ENCODE data around the gene RAD52.

Gene RAD52

DNA sequence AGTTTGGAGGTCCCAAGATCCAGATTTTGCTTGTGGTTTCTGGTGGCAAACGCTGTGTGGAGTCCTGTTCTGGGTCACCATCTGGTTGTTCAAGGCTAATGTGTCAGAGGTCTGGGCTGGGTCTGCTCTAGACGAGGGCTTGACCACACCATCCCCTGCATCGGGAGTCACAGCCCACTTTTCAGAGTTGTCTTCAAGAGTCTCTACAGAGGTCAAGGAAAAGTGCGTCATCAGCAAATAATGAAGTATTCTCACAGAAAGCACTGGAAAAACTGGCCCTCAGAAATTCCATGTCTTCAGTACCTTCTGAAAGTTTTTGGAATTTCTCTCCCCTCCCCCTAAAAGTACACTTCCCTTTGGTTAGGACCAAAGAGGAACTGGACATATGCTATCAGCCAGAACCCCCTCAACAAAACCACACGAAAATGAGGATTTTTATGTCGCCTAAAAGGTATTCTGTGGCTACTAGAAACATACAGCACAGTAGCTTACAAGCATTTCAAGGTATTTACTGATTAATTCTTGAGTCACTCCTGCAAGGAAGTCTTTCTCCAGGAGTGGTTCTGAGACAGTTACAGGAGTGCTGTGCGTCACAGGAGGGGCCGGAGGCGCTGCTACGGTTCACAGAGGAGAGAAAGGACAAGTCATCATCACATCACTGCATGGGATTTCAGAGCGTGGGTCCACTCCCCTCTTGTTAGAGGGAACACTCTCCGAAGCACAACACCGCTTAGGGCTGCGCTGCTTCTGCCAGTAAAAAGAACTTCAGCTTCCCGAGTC is 35.4 kb downstream of the RAD52 start:
- DNase-seq (ENCODE audit: low spot score): peak; percentile 66

DNA sequence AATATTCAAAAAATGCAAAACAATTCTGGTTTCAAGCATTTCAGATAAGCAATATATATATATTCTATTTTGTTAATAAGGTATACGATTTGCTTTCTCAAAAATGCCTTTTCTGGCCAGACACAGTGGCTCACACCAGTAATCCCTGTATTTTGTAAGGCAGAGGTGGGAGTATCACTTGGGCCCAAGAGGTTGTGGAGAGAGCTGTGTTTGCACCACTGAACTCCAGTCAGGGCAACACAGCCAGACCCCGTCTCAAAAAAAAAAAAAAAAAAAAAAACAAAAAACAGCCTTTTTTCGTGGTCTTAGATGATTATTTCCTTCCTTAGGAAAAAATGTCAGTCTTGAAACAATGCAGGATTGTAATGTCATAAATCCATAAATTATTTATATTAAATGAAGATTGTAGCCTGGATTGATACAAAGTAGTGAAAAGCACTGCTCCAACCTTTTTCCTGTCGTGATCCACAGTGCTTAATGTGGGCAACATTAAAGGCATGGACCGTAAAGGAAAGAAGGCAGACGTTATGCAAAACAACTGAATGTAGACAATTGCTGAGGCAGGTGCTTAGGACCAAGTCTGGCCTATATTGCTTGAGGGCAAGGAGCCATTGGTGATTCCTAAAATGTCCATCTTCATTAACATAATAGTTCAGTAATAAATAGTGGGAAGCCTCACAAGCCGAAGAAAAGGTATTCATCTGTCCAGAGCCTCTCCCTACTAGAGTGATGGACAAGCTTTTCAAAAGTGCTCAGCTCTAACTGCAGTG is 36.8 kb downstream of the RAD52 start:
- DNase-seq (ENCODE audit: low spot score): no peak

DNA sequence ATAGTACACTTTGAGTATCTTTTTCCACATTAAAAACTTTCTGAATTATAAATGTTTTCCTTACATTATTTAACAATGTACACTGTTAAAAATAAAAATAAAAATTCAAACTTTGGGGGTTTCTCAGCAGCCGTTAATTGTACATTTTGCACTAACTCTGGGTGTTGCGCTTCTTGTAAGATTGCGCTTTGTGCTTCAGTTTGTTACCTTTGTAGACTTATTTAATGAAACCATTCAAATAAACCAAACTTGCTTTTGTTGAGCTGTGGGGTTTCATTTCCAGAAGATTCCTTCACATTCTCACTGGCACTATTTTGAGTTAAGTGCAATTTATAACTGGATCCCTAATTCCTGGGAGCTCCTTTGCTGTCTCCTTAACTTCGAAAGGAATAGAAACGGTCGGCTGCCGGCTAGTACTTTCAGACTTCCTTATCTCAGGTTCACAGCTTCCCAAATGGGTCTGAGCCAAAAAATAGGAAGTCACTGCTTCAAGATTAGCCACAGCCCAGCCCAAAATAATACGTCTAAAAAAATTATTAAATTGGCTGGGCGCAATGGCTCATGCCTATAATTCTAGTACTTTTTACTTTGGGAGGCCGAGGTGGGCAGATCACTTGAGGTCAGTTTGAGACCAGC is 38.2 kb downstream of the RAD52 start:
- no peak for DNase-seq (ENCODE audit: low spot score)

DNA sequence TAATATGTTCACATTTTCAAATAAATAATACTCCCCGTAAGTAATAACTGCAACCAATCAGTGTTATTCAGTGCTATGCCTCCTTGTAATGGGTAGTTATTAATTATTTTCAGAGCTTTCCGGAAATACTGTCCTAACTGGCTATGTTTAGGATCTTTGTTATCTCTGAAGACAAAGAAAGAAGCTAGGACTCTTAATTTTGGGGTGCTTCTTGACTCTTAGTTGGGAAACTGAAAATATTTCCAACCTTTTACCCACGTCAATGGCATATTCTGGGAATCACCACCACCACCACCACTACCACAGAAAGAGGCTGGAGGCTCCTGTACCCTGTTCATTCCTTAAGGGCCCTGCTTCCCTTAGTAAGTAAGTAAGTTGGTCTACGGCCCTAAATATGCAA is 39.1 kb downstream of the RAD52 start:
- DNase-seq (ENCODE audit: low spot score): no peak

DNA sequence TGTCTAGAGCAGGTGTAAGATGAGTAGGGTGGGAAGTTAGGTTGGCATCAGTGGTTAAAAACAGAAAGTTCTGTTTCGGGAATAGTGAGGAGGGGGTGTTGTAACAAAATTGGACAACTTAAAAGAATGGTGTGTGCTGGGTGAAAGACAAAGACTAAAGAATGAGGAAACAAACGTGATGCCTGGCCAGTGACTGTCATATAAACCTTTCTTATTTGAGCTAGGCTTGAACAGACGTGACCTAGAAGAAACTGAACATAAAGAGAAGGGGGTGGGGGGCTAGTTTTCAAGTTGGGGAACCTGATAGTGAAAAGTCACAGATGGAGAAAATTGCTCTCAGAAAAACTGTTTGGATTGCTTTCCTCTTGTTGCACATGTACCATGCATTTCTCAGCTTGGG is 39.6 kb downstream of the RAD52 start:
- no peak for DNase-seq (ENCODE audit: low spot score)

DNA sequence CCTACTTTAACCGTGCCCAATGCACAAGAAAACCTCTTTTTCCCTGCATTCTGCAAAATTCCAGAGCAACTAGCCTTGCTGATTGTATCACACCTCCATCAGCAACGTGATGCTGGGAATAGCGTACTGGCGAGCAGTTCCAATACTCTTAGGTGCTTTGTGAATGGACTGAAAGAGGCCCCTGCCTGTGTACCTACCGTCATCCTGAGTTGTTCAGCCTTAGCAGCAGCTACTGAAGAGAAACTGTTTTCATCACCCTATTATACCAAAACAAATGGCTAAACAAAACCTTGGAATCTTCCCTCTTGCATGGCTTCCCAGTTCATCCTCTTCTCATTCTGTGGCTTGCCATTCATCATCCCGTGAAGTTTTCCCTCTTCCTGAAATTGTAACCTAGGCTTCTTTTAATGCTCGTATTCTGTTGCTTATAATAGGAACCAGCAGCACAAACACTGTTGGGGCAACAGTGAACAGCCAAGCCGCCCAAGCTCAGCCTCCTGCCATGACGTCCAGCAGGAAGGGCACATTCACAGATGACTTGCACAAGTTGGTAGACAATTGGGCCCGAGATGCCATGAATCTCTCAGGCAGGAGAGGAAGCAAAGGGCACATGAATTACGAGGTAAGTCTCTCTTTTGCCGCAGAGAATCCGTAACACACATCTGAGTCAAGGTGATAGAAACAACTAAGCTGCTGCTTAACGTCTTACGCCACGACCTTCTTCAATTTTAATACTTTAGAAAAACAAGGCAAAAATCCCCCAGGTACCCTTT is 41.9 kb downstream of the RAD52 start:
- no peak for DNase-seq (ENCODE audit: low spot score)

DNA sequence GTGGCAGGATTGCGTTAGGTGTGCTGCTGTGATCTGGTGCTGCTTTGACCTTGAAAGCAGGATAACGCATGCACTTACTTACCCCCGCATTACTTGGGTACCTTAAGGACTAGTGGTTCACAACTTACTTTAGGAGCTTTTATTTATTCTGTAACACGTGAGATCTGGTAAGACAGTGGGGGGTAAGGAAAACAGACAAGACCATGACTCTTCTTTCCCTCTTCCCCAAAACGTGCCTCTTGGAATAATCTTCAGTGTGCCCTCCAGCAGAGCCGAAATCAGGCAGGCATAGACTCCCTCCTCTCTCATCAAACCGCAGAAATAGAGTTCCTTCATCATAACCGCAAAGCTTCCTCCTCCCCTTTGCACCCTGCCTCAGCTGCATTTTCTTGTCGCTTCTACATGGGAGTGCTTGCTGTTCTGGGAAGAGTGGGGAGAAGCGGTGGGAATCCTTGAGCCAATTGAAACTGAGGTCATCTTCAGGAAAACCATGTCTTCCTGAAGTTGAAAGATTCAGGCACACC is 43.4 kb downstream of the RAD52 start:
- DNase-seq (ENCODE audit: low spot score): no peak

DNA sequence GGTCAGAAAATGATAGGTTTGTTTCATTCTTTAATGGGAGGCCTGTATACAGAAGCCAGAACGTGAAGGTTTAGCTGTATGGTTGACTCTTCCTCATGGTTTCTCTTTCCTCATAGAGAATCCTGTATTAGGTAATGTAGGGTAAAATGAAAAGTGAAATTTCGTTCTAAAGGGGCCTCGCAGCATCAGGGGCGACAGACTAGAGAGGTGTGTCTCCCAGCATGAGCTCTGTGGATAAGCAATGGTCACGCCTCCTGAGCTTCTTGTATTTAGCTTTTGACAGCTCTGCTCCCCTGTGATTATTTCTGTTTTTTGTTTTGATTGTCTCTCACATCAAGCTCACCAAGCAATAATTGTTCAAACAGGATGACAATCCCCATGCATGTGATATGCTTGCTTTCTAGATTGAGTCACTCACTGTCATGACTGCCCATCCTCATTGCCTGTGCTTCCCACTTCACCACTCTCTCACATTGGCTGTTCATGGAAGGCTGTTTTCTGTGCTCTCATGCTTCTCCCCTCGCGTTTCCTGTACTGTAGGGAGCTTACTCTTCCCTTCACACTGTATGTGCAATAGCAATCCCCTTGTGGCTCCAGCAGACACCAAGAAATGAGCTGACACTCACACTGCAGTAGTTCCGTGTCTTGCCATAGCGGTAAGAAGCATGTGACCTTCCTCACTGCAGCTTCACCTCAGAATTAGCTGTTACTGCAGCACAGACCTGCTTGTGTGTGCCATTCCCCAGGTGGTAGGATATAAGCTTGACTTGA is 44.0 kb downstream of the RAD52 start:
- DNase-seq (ENCODE audit: low spot score): no peak

DNA sequence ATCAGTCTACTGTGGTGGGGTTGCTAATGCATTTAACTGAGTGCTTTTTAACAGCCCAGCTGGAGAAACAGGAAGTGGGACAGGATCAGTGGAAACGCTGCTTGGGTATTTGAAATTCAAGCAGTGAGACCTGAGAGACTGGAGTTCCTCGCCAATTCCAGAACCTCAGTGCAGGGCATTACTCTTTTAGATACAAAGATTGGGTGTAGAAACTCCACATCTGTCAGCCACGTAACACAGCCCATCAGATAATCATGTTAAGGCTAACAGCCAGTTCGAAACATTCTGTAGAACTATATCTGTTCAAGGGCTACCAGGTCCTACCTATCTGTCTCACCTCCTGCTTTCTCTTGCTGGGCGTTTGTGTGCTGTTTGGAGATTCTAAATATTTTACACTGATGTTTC is 45.5 kb downstream of the RAD52 start:
- DNase-seq (ENCODE audit: low spot score): no peak

DNA sequence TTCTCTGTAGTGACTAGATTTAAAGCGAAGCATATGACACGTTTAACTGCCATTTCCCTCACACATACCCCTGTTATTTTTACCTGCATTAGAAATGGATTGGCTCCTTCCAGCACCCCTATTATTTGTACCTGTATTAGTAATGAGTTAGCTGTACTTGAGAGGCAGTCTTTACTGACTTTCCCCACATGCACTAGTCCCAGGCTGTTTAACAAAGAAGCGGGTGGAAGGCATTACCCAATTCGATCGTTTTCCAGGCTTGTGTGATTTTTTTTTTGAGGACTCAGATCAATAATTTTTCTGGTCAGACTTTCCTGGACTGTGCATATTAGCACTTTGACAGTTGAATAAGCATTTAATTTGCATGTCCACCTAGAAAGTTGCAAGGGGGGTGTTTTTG is 46.4 kb downstream of the RAD52 start:
- DNase-seq (ENCODE audit: low spot score): no peak

DNA sequence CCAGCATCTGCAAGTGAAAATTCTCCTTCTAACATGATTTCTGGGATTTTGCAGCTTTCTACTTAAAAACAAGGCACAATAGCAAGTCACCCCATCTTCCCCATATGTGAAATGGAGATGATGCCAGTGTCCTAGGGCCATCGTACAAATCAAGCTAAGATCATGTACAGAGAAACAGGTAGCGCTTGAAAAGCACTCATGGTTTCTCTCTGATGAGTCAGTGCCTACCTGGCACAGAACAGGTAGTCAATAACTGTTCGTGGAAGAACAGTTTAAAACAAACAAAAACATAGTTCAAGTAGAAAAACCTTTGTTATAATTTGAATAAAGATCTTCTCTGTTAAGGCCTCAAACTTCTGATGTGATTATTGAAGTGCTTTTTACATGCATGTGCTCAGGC is 46.9 kb downstream of the RAD52 start:
- DNase-seq (ENCODE audit: low spot score): no peak

DNA sequence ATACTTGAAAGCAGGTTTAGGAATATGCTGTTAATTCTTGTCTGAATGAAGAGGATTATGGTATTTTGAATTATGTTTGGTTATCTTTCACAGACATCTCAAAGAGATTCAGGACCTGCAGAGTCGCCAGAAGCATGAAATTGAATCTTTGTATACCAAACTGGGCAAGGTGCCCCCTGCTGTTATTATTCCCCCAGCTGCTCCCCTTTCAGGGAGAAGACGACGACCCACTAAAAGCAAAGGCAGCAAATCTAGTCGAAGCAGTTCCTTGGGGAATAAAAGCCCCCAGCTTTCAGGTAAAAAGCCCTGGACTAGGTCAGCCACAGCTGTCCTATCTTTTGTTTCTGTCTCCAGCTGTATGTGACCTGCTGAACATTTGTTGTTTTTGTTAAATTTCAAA is 52.1 kb downstream of the RAD52 start:
- no peak for DNase-seq (ENCODE audit: low spot score)

DNA sequence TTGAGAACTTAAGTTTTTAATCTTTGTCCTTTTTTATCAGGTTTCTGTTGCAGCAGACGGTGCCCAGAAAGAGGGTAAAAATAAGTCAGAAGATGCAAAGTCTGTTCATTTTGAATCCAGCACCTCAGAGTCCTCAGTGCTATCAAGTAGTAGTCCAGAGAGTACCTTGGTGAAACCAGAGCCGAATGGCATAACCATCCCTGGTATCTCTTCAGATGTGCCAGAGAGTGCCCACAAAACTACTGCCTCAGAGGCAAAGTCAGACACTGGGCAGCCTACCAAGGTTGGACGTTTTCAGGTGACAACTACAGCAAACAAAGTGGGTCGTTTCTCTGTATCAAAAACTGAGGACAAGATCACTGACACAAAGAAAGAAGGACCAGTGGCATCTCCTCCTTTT is 53.5 kb downstream of the RAD52 start:
- DNase-seq (ENCODE audit: low spot score): no peak

DNA sequence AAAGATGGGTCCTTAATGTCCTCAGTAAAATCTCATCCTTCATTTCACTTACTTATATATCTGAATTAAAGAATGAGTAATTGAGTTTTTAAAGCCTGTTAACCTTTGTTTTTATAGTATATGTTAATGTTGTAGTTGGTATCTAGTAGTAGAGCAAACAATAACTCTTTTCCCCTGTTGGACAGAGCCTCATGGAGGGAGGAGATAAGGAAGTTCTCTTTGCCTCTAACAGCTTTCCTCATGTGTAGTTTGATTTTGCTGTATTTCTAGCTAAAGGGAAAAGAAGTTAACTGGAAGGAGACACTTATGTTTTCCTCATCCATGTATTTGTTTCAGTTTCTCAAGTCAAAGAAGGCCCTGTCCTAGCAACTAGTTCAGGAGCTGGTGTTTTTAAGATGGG is 55.3 kb downstream of the RAD52 start:
- no peak for DNase-seq (ENCODE audit: low spot score)

DNA sequence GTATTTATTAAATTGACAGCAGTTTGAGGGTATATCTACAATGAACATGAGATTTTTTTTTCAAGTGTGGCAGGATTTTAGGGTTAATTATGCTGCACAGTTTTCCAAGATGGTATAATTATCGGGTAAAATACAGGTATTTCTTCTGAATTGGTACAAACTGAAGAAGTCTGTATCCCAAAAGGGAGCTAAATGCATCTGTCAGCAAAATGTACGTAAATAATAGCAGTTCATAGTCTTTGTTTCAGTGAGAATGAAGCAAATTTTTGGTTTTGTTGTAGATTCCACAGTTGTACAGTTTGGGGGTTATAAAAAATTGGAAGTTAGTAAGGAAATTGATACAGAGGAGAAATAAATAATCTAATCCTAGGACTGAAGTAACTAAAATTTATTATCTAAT is 63.3 kb downstream of the RAD52 start:
- no peak for DNase-seq (ENCODE audit: low spot score)

DNA sequence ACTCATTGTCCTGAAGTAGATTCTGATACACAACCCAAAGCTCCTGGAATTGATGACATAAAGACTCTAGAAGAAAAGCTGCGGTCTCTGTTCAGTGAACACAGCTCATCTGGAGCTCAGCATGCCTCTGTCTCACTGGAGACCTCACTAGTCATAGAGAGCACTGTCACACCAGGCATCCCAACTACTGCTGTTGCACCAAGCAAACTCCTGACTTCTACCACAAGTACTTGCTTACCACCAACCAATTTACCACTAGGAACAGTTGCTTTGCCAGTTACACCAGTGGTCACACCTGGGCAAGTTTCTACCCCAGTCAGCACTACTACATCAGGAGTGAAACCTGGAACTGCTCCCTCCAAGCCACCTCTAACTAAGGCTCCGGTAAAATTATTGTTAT is 63.8 kb downstream of the RAD52 start:
- no peak for DNase-seq (ENCODE audit: low spot score)

DNA sequence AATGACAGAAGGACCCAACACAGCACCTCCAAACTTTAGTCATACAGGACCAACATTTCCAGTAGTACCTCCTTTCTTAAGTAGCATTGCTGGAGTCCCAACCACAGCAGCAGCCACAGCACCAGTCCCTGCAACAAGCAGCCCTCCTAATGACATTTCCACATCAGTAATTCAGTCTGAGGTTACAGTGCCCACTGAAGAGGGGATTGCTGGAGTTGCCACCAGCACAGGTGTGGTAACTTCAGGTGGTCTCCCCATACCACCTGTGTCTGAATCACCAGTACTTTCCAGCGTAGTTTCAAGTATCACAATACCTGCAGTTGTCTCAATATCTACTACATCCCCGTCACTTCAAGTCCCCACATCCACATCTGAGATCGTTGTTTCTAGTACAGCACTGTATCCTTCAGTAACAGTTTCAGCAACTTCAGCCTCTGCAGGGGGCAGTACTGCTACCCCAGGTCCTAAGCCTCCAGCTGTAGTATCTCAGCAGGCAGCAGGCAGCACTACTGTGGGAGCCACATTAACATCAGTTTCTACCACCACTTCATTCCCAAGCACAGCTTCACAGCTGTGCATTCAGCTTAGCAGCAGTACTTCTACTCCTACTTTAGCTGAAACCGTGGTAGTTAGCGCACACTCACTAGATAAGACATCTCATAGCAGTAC is 64.6 kb downstream of the RAD52 start:
- no peak for DNase-seq (ENCODE audit: low spot score)

DNA sequence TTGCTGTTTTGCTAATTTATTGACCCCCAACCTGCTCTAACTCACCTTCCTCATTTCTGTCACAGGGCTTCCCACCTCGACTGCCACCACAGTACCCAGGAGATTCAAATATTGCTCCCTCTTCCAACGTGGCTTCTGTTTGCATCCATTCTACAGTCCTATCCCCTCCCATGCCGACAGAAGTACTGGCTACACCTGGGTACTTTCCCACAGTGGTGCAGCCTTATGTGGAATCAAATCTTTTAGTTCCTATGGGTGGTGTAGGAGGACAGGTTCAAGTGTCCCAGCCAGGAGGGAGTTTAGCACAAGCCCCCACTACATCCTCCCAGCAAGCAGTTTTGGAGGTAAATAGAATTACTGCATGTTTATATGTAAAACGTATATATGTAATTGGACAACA is 68.8 kb downstream of the RAD52 start:
- no peak for DNase-seq (ENCODE audit: low spot score)

DNA sequence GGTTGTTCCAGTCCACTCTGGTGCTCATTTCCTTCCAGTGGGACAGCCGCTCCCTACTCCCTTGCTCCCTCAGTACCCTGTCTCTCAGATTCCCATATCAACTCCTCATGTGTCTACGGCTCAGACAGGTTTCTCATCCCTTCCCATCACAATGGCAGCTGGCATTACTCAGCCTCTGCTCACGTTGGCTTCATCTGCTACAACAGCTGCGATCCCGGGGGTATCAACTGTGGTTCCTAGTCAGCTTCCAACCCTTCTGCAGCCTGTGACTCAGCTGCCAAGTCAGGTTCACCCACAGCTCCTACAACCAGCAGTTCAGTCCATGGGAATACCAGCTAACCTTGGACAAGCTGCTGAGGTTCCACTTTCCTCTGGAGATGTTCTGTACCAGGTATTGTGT is 69.9 kb downstream of the RAD52 start:
- DNase-seq (ENCODE audit: low spot score): peak; percentile 66

DNA sequence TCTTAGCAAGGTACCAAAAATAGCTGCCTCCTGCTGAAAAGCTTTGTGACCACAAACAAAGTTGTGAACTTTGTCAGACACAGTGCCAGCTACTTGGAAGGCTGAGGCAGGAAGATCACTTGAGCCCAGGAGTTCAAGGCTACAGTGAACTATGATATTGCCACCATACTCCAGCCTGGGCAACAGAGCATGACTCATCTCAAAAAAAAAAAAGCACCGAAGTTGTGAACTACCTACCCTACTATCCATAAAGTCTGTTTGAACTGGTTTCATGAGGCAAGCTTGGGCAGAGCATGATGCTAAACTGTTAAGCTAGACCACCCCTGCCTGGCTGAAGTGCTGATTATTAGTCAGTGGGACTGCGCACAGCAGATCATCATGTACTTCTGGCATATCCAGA is 75.5 kb downstream of the RAD52 start:
- no peak for DNase-seq (ENCODE audit: low spot score)

DNA sequence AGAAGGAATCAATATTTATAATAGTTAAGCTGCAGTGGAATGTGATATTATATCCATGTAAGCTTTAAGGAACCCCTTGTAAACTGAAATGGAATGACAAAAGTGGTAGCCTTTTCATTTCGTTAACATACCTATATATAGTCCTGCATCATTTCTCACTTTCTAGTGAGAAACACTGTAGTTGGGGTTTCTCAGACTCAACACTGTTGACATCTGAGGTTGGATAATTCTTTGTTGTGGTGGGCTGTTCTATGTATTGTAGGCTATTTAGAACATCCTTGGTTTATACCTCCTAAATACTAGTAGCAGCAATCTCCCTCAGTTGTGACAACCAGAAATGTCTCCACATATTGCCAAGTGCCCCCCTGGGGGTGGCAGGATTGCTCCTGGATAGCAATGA is 79.1 kb downstream of the RAD52 start:
- DNase-seq (ENCODE audit: low spot score): no peak
